Neural progenitor cell (in vitro differentiated cells): ENCODE results near the gene TTC21B.

Experiments used
- EZH2 ChIP-seq: fragments of 200-600 bp; sonication (generic); IDR thresholded peaks from 2 replicates; pipeline ENCODE4 v1.6.1; 2017; ENCODE audit warnings: antibody characterized with exemption, mild to moderate bottlenecking, moderate library complexity
- EZH2phosphoT487 ChIP-seq: fragments of 200-600 bp; sonication (generic); IDR thresholded peaks from 2 replicates; pipeline ENCODE4 v1.6.1; 2017; ENCODE audit warnings: antibody characterized with exemption
- TF ChIP-seq, protein P1 (sequence below): fragments of 200-600 bp; sonication (generic); IDR thresholded peaks from 2 replicates; pipeline ENCODE4 v1.5.1; 2017; ENCODE audit warnings: antibody characterized with exemption, mild to moderate bottlenecking

DNA sequence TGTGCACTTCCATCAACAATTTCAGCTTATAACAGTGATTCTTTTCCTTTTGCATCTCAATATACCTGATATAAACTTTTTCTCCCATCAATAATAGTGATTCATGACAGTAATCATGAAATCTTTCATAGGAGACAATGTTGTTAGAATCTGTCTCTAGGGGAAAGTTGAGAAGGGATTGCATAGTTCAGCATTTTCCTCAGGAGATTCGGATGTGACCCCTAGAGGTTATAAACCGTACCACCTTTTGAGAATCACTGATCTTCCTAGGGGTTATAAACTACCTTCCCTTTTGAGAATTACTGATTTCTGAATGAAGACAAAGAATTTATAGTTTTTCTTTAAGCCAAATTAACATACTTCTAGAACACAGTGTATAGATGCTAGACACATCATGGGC lies 106.6 kb downstream of the TTC21B start:
- TF ChIP-seq, protein P1, sequence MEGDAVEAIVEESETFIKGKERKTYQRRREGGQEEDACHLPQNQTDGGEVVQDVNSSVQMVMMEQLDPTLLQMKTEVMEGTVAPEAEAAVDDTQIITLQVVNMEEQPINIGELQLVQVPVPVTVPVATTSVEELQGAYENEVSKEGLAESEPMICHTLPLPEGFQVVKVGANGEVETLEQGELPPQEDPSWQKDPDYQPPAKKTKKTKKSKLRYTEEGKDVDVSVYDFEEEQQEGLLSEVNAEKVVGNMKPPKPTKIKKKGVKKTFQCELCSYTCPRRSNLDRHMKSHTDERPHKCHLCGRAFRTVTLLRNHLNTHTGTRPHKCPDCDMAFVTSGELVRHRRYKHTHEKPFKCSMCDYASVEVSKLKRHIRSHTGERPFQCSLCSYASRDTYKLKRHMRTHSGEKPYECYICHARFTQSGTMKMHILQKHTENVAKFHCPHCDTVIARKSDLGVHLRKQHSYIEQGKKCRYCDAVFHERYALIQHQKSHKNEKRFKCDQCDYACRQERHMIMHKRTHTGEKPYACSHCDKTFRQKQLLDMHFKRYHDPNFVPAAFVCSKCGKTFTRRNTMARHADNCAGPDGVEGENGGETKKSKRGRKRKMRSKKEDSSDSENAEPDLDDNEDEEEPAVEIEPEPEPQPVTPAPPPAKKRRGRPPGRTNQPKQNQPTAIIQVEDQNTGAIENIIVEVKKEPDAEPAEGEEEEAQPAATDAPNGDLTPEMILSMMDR = peak; percentile 27
- TF ChIP-seq EZH2phosphoT487 = no peak
- no peak for TF ChIP-seq EZH2
